Stimulated activated CD8-positive, alpha-beta memory T cell treated with anti-CD3 and anti-CD28 coated beads, Interleukin-12 subunit alpha, Interleukin-12 subunit beta, amount 100 ng/mL, for 4 hours (primary cell): ENCODE data around the gene NEURL1B.

Source experiments
- DNase-seq: peaks from one replicate; pipeline ENCODE4 v3.0.0-alpha.2; 2020; ENCODE audit warnings: low read depth

The NEURL1B gene

GRCh38 chr5:172678902-172679301 is 37.8 kb downstream of the NEURL1B start:
- DNase-seq, result no peak

GRCh38 chr5:172679628-172680212 is 38.7 kb downstream of the NEURL1B start:
- no peak for DNase-seq

- no peak for DNase-seq
These were observed 39.9 kb downstream of the NEURL1B start for GRCh38 chr5:172680921-172681320.

DNA sequence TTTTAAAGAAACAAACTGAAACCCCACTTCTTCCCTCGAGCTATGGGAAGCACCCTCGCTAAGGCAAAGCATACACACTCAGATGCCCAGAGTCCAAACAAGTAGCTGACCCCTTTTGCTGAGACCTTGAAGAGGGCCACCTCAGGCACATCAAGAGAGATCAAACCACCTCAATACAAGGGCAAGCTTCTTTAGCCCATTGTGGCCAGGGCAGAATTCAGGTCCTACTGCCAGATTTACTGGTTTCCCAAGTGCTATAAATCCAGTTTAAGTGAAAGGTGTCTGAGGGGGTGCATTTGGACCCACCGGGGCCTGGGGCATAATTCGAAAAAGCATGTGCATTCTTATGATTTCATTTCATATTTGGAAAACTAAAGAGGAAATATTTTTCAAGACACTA is 40.4 kb downstream of the NEURL1B start:
- DNase-seq, result no peak

GRCh38 chr5:172683264-172683644 is 42.2 kb downstream of the NEURL1B start:
- DNase-seq, result no peak

- DNase-seq, result peak; percentile 15
These were observed 42.8 kb downstream of the NEURL1B start for GRCh38 chr5:172683645-172684471.

DNA sequence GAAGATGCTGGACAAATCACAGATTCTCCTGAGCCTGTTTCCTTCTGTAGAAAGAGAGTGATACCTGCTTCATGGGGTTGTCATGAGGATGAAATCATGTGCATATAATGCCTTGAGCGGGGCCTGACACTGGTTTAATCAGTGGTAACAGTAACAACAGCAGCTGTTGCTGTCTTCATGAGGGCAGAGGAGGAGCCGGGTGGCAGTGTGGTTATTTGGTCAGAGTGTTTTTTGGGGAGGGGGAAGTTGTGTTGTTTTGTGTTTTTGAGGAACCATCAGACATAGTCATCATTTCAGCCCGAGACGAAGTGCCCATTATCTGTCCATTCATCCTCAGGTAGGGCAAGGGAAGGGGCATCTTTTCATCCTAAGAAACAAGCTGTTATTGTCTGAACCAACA is 44.0 kb downstream of the NEURL1B start:
- no peak for DNase-seq

DNA sequence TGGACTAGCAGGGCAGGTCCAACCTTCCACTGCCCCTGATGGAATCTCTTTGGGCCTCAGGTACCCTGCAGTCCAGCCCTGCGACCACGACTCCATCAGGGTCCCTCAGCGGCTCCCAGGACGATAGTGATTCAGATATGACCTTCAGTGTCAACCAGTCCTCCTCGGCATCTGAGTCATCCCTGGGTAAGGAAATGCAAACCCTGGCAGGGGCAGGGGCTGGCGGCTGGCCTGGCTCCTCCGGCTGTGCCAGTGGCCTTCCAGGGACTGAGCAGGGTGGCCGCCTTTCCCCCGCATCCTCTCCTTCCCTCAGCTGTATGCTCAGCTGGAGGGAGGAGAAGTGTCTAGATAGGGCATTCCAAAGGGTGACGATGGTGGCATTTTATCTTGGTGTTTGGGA is 45.0 kb downstream of the NEURL1B start:
- DNase-seq, result no peak

DNA sequence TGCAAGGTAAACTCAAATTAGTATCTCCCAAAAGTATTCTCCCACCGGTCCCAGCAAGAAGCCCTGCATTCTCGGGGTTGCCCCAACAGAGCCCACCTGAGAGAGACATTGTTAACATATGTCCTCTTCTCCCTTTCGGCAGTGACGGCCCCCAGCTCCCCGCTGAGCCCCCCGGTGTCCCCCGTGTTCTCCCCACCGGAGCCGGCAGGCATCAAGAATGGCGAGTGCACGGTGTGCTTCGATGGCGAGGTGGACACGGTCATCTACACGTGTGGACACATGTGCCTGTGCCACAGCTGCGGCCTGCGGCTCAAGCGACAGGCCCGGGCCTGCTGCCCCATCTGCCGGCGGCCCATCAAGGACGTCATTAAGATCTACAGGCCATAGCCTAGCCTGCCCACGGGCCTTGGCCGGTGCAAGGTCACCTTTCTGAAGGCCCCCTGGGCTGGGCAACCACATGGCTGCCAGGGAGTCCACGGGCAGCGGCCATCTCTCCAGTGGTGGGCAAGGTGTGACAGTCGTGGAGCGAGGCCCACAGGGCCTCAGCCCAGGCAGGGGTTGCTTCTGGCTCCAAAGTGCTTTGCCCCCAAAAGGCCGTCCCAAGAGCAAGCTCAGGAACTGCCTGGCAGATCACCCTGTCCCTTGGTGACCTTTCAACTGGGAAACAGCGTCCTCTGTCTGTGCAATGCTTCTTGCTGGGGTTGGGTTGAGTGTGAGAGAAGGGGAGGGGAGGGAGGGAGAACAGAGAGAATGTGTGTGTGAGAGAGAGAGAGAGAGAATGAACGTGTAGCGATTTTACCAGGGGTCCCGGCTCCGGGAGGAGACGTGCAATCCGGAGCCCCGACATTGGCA is 45.7 kb downstream of the NEURL1B start:
- no peak for DNase-seq

DNA sequence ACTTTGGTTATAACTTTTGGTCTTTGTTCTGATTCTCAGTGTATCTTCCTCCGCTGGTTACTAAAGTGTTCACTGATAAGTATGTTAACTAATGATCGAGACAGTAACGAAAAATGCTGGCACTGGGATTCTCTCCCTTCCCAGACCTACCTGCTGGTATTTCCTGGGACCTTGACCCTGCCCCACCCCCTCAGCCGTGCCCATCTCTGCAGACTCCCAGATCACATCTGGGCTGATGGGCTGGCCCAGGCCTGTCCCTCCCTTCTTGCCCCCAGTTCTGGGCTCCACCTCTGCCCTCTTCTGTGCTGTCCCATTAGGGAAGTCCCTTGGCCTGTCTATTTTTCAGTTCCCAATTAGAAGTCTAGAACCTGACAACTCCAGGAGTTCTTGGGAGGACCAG is 46.9 kb downstream of the NEURL1B start:
- no peak for DNase-seq

DNA sequence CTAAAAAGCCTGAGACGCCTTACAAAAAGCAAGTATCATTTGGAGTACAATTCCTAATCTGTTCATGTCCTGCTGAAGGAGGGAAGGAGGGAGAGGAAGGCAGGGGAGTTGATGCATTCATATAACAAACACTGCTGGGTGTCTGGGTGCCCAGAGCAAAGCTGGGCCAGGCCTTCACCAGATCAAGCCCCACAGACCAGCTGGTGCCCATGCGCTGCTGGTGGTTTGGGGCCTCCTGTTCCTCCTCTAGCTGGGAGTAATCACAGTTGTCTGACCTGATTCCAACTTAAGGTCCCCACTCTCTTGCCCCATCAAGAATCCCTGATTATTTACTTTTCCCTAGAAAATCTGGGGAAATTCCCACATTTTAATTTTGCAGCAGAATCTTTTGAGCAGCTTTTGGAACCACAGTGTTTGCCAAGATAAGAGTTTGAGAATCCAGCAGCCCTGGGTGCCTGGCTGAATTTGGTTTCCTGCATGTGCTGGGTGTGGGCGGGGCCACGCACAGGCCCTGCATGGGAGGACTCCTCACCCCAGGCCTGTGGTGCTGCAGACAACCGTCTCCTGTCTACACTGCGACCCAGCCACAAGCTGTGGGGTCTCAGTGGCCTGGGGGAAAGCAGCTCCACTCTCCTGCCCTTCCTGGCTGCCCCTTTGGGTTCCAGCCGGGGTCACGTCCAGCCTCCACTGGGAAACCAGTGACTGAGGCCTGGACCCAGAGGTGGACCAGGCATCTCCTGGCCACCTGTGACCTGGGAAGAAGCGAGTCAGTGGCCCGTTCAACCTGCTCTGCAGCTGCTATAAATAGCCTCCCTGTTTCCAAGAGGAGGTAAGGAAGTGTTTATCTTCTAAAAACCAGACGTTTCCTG is 47.5 kb downstream of the NEURL1B start:
- no peak for DNase-seq

DNA sequence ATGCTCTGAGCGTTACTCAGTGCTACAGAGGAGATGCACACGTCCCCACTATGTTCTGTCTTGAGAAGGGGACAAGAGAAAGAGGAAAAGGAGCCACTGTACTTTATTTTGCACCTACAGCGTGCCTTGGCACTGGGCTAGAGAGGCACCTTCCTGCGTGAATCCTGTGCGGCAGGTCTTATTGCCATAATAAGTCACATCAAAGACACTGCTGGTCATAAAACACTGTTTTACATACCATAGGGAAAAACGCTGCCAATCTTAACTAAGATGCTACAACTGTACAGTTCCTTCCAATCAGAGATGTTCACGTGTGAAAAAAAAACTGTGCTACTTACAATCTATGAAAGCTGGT is 48.1 kb downstream of the NEURL1B start:
- DNase-seq, result no peak

- DNase-seq, result no peak
These were observed 48.7 kb downstream of the NEURL1B start for GRCh38 chr5:172689801-172690200.

GRCh38 chr5:172690258-172691075 is 49.4 kb downstream of the NEURL1B start:
- DNase-seq, result no peak

GRCh38 chr5:172691886-172692285 is 50.8 kb downstream of the NEURL1B start:
- no peak for DNase-seq

- no peak for DNase-seq
These were observed 51.4 kb downstream of the NEURL1B start for GRCh38 chr5:172692451-172692850.

- DNase-seq, result no peak
These were observed 51.9 kb downstream of the NEURL1B start for GRCh38 chr5:172692981-172693380.

- no peak for DNase-seq
These were observed 53.0 kb downstream of the NEURL1B start for GRCh38 chr5:172694061-172694460.

DNA sequence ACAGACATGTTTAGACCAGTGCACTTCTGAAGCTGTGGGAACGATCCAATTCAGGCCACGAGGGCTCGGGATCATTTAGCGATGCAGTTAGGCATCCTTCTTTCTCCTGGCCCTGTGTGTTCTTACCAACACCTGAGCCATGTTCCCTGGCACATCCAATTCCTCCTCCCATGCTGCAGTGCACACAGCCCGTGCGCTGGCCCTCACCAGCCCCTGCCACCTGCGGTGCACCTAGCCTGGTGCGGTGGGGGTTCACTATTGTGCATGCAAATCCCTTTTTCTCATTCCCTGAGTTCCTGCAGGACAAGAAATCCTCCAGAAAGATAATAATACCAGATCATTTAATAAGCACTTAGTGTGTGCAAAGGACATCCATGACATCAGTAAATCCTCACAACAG is 53.5 kb downstream of the NEURL1B start:
- no peak for DNase-seq

DNA sequence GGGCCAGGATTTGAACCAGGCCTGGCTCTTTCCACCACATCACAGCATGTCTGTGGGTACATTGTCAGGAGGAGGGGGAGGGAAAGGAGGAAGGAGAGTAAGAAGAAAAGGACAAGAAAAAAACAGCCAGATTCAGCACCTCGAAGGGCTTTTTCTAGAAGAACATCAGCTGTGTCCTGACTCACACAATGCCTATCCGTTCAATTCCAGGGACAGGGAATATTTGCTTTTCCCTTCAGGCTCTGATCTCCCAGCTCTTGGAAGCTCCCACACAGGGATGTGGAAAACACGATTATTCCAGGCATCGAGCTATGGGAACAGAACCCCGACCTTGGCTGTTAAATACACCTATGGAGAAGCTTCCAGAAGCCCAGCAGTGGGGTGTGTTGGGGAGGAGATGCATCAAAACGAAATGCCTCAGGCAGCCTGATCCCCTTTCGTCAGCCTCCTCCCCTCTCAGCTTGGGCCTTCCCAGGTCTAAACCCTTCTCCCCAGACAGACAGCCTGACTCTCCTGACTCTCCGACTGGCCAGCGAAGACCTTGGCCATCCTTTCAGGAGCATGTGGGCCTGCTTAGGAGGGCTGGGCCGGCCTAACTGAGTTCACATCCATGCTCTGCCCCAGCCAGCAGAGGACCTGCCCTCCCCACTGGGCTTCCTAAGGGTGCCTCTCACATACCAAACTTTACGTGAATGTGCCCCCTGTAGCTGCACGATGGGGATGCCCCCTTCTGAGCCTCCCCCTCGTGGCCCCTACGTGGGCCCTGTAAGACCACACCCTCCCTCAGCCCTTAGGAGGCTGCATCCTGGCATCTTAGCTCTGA is 54.4 kb downstream of the NEURL1B start:
- no peak for DNase-seq
